Stimulated activated CD8-positive, alpha-beta memory T cell treated with anti-CD3 and anti-CD28 coated beads, Interleukin-4, amount 100 ng/mL, for 48 hours (primary cell): ENCODE results near the gene DTX1.
A peak's percentile ranks its signal among the peaks of the same experiment; 100 is the strongest.
"Not testable (repeated sequence)": the region's sequence is repeated elsewhere in the genome, so short reads cannot be mapped to it uniquely, and the experiment has no call there.

ENCODE experiments used
- DNase-seq: peaks from one replicate; pipeline ENCODE4 v3.0.0-alpha.2; 2020

DTX1 gene

DNA sequence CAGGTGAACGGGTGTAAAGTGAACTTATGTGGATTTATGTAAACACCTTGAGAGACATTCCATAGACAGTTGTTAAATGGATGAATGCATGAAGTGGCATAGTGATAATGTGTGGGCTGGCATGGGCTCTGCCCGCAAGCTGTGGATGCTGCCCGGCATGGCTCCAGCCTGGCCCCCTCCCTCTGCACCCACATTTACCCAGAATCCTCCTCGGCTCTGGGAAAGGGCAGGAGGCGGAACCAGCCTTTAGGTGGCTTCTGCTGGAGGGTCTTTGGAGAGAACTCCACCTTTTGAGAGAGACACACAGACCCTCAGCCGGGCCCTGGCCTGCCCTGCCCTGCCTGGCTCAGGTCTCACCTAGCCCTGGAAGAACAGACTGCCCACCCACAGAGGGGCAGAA lies 60.3 kb downstream of the DTX1 start:
- DNase-seq: no peak

DNA sequence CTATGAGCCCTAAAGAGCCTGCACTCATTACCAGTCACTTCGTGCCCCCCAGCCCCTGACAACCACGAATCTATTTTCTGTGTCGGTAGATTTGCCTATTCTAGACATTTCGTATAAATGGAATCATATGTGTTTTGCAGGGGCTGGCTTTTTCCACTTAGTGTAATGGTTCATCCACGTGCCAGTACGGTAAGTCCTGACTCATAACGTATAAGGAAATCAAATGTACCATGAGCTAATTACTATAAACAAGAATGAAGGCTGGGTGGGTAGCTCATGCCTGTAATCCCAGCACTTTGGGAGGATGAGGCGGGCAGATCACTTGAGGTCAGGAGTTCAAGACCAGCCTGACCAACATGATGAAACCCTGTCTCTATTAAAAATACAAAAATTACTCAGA lies 61.2 kb downstream of the DTX1 start:
- DNase-seq: not testable (repeated sequence)

DNA sequence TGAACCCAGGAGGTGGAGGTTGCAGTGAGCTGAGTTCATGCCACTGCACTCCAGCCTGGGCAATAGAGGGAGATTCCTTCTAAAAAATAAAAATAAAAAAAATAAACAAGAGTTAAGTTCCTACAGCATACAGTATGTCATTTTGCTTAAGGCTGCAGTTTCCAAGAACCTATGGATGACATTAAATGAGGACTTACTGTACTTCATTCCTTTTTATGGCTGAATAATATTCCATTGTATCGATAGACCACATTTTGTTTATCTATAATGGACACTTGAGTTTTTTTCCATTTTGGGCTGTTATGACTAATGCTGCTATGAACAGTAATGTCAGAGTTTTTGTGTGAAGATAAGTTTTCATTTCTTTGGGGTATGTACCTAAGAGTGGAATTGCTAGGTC lies 61.6 kb downstream of the DTX1 start:
- DNase-seq: no peak

DNA sequence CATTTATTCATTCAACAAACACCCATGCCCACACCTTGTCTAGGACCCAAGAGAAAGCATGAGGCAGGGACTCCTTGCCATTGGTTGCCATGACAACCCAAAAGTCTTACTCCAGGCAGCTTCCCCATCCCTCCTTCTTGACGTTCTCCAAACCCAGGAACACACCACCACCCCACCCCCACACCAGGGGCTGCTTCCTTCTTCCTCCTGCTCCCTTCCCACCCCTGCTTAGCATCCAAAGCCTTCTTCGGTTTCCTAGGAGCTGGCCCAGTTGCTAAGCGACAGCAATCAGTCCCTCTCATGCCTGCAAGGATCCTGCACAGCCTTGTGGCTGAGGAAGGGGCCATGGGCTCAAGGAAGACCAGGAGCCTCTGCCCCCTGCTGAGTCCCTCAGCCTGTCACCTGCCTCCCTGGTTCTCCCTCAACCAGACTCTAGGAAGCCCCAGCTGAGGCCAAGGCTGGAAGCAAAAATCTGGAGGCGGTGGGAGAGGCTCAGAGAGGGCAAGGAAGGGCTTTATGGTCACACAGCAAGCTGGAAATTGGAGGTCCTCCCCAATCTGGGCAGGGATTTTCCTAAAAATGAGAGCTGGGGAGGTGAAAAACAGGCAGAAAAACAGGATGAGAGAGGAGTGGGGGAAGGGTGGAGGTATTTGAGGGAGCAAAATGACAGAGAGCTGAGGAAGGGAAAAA lies 63.6 kb downstream of the DTX1 start:
- DNase-seq: no peak

DNA sequence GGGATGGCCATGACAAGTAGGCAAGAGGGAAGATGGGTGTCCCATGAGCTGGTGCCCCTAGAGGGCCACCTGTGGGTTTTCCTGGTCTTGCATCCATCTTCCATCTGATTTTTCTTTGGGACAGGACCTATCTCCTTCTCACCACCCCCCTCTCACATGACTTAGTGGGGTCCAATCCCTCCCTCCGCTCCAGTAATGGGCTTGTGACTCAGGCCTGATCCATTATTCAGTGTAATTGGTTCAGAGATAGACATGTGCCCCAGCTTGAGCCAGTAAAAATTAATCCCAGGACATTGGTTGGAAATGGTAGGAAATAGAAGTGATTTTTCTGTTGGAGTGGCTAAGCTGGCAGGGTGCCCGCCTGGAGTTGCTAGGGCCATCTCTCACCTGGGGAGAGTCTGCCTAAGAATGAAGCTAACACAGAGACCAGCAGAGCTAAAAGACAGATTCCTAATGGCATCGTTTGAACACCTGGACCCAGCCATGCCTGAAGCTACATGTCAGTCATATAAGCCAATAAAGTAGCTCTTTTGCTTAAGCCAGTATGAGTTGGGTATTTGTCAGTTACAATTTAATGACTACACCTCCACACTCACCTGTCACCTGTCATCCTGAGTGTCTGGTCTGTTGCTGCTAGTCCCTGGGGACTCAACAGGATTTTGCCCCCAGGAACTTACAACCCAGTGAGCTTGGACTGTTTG lies 64.3 kb downstream of the DTX1 start:
- DNase-seq: no peak

DNA sequence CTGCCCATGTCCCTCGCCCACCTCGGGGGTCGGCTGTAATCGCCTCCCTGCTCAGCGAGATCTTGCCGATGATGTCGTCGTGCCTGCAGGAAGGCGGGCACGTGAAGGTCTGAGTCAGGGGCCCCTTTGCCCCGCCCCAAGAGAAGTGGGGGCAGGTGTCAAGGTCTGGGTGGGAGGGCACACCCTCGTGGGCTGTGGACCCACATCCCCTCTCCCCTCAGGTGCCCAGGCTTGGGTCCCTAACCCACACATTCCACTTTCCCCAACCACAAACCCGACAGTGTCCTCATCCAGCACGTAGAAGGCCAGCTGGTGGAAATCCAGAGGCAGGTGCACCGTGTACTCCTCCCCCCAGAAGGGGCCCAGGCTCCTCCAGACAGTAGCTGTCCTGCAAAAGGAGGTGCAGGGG lies 71.3 kb downstream of the DTX1 start:
- no peak for DNase-seq

DNA sequence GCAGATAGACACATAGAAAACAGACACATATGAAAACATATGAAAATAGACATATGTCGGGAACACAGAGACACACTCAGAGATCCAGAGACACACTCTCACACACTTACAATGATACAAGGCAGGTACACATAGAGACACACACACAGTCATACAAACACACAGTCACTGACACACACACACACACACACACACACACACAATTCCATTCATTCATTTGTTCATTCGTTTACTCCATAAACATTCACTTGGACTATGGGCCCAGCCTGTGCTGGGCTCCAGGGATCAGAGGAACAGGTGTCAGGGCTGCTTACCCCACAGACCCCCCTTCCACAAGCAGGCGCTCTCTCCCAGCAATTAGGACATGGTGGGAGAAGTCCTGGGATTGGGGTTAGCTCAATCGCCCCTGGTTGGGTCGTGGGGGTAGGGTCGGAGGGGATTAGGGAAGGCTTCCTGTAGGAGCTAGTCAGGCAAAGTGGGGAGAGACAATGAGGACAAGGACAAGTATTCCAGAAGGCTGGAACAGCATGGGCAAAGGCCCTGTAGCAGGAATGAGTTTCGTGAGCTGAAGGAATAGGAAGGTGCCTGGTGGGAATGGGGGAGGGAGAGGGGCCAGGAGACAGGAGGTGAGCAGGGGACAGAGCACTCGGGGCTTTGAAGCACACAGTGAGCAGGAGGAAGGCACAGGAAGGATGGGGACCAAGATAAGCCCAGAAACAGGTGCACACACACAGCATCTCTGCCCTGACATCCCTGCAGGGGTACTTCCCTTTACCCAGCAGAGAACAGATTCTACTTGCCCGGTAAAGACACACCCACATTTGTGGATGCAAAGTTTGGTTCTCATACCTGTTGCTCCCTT lies 72.5 kb downstream of the DTX1 start:
- no peak for DNase-seq

DNA sequence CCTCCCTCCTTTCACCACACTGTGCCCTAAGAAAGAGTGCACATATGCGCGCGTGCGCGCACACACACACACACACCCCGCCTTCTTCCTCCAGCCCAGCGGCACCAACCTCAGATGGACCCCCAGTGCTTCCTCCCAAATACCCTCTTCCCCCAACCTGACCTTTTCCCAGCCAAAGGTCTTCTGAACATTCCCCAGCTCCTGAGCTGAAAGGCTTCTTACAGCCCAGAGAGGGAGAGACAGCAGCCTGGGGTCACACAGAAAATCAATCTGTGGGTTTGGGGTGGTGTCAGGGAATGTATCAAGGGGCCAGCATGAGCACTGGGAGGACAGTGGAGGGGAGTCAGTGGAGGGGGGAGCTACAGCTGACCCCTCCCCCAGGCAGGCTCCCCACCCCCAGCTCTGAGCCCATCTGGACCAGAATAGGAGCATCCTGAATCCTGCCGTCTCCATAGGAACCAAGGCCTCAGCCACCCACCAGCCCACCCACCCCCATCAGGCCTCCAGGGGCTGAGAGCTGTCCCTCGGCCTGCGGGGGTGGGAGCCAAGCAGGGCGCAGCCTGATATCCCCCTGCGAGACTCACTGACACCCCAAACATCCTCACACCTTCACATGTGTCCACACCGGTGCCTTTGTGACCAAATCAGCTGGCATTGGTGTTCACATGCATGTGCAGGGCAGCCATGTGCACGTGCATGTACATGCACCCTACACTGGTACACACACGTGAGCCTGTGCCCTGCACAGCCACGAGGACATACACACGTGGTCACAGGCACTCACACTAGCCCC lies 73.3 kb downstream of the DTX1 start:
- no peak for DNase-seq

DNA sequence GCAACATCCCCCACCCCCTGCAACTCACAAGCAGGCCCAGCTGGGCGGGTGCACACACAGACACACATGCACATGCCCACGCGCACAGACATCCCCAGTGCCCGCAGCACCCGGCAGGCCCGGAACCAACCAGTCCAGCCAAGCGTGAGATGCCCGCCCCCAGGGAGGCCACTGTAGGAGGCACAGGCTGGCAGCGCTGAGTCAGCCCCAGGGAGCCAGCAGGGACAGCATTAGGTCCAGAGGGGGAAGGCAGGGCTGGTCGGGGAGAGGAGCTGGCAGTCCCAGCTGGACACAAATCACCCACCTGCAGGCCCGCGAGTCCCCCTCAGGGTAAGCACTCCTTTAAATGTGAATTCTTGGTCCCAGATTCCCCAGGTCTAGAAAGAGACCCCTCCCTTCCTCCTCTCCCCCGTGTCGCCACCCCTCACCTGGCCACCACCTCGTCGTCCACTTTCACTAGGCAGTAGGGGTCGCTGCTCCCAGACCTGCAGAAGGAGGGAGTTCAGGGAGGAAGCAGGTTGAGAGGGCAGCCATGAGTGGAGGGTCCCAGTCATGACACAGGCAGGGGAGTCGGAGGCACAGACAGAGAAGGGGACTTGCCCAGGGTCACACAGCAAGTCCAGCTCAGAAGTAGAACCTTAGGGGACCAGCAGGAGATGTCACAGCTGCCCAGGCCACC lies 74.1 kb downstream of the DTX1 start:
- DNase-seq: no peak

DNA sequence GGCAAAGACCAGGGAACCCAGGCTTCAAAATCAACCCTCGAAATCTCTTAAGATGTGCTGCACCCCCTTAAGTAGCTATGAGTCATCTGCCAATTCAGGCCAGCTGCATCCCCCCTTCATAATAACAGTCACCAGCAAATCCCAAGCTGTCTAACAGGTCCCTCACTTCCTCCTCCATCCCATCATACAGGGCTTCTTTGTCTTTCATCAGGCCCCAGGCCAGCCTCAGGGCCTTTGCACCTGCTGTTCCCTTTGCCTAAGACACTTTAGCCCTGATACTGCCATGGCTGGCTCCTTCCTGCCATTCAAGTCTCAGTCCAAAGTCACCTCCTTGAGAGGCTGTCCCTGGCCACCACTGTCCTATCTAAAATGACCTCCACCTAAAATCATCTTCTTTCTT lies 75.0 kb downstream of the DTX1 start:
- no peak for DNase-seq

DNA sequence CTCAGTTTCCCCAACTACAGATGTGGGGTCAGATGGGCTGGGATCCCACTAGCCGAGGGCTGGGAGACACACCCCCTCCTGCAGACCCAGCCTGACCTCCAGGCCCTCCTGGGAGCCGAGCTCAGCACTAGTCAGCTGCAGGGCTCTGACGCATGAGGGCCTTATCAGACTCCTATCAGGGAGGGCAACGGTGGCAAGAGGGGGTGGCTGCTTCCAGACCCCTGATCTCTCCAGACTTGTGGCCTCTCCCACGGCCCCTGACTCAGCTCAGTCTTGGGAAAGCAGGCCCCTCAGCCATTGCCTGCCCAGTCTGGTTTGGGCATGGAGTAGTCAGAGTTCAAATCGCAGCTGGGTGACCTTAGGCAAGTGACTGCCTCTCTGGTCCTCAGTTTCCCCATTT lies 76.5 kb downstream of the DTX1 start:
- no peak for DNase-seq

DNA sequence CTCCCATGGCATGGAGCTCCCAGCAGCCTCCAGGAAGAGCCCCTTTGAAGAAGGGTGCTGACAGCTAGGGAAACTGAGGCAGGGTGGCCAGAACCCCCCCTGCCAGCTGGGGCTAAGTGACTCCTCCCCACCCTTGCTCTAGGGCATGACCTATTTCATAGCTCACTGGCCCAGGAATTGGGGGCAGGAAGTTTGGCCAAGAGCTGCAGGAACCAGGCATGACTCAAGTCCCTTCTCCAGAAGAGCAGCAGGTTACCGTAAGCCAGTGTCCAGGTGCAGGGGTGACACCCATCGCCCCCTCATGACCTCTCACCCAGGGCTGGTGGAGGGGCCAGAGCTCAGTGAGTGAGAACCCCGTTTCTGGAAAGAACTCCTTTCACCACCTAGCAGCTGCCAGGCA lies 77.1 kb downstream of the DTX1 start:
- DNase-seq: no peak

DNA sequence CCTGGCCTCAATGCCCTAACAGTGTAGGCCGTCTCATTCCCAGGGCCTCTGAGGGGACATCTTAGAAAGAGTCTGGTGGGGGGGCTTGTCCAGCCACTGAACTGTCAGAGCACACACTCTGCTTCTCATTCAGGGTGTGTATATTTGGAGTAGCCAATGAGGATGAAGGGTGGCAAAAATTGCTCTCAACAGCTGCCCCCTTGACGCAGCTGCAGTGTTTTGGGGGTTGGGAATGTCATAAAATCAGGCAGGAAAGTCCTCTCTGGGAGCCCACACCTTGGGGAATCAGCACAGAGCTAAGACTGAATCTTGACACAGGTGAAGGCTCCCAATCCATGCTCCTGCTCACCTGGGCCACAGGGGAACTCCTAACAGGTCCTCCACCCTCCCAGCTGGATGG lies 77.5 kb downstream of the DTX1 start:
- no peak for DNase-seq

DNA sequence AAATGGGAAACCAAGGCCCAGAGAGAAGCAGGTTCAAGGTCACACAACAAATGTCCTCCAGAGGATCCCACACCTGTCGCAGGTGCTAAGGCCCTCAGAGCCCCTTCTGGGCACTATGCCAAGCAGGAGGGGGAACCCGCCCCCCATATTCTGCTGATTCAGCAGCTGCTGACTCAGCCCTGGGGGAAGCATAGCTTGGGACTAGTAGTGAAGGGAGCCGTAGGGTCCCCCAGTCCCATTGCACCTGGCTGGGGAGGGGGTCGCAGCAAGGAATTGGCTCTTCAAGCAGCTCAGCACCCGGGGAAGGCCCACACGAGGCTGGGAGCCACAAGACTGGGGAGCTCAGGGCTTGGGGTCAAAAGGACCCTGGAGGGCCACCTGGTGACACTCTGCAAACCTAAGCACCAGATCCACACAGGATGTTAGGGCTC lies 78.0 kb downstream of the DTX1 start:
- DNase-seq: no peak

DNA sequence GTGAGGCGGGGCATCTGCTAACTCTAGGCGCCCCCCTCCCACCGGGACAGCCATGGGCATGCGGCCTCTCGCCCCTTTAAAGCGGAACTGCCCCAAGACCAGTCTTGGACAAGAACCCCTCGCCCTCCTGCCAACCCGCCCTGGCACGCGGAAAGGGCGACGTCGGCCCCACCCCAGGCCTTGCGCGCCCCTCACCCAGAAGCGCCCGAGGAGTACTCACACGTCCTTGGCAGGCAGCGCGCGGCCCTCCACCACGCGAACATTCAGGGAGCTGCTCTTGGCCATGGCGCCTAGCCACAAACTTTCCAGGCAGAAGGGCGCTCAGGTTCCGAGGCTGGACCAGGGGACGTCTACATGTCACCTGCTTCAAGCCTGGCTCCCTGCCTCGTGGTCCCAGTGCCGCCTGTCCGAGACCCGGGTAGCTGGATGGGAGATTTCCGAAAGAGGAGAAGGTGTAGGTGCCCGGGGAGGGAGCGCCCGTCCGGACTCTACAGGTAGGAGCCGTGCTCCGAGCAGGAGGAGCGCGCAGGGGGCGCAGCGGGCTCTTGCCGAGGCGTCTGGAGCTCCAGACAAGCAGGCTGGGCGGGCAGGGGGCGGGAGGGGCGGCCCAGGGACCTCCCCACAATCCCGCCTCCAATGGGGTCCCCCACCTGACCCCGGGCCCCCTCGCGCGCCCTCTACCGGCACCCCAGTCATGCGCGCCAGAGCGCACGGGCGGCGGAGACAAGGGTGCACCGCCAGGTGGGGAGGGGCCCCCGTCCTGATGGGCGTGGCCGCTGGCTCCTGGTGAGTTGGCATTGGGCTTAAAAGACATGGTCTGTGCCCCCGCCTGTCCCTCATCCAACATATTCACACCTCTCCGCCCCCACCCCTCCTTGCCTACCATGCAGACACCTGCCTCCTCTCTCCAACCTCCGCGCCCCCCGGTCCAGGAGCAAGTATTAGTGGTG lies 78.9 kb downstream of the DTX1 start, which contains the start of gene RASAL1:
Gene RASAL1 (minus strand): TSS at position 584 of the 950 bp plus-strand sequence. CDS start 299 bp downstream, at position 285.
- DNase-seq: peak; percentile 93

DNA sequence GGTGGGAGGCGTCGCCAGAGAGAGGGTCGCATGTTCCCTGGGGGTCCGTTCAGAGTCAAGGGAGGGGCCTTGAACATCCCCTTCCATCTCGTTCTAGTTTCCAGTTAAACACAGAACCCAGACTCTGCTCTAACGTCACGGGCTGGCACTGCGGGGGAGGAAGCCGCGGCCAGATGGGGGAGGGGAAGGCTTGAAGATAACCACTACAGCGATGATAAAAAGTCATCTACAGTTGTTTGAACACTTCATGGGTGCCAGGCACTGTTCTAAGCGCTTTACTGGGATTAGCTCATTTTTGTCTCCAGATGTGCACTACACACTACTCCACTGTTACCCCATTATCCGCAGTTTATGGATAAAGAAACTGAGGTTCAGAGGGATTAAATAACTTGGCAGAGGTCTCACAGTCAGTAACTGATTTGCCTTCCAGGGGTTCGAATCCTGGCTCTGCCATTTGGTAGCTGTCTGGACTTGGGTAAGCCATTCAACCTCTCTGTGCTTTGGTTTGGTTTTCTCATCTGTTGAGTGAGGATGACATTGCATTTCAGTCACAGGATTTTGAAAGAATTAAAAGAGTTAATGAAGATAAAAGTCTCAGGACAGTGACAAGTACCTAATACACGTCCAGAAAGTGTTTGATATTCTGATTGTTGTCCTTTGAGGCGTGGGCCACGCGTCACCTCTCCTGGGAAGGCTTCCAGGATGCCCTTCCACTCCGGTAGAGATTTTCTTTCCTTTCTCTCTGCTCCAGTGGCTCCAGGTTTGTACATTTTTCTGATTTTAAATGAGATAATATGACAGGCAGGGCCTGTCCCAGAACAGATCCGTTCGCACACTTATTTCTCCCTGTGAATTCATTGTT lies 79.8 kb downstream of the DTX1 start:
- peak; percentile 82 for DNase-seq

DNA sequence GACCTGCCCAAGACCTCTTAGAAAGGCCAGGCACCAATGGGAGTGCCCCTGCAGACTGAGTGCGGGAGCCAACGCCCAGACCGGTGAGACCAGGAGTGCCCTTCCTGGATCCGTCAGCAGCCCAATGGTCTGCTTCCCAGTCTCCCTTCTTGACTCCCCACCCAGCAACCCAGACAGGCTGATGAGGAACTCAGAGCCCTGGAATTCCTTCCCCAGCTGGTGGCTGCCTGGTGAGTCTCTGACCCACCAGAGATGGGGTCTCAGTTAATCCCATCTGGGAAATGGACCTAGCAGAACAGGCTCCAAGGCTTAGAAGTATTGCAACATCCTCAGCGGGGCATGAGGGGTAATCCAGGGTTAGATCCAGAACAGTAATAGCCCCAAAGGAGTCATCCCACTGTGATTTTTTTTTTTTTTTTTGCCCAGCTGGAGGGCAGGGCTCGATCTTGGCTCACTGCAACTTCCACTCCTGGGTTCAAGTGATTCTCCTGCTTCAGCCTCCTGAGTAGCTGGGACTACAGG lies 80.5 kb downstream of the DTX1 start:
- no peak for DNase-seq

DNA sequence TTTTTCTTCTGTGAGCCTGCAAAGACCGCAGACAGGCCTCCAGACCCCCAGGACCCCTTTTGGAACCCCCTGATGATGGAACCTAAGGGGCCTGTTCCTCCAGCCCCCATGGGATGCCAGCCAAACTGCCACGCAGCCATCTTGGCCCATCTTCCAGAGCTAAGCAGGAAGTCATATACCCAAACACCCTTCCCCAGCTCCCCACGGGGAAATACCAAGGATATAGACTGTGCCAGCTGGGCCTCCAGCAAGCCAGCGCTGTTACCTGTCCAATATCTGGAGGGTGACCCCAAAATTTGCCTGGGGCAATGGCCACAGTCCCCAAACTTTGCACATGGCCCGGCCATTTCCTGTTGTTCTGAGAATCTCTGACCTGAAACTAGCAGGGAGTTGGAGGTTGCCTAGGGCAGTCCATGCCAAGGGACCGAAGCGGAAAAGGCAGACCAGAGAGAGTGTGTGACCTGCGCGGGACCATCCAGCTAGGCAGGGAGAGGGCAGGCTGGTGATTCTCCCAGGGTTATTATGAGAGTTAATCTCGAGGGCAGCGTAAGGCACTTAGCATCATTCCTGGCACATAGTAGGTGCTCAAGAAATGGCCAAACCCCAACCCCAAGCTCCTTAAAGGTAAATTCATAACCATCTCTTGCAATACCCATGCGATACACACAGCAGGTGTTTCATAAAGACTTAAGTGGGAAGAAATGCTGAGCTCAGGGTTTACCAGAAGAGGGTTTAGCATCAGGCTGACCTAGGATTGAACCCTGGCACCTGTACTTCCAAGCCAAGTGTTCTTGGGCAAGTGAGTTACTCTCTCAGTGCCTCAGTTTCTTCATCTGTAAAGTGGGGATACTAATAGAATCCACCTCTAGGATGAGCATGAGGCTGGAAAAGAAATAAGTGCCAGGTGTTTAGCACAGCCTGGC lies 81.6 kb downstream of the DTX1 start:
- no peak for DNase-seq

DNA sequence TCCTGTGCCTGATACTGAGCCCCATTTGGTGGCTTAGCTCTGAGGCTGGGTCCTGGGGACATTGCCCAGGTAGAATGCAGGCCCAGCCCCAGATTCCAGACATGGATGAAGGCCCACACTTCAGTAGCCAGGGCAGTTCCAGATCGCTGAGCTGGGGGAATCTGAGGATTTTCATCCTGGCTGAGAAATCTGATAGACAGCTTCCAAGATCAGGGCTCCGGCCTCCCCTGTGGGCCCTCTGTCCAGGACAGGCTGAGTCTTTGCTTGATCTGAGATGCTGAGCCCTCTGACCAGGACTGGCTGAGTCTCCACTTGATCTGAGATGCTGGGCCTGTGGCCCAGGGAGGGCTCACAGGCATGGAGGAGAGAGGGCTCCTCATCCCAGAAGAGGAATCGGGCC lies 82.3 kb downstream of the DTX1 start:
- DNase-seq: no peak
